ENCODE data around the gene PCNT.

Gene PCNT

GRCh38 chr21:46323710-46324389 is at the start of gene PCNT, which contains the start of gene C21orf58:
PCNT (plus strand) TSS chr21:46324156; CDS start chr21:46324229, 73 bp downstream.
C21orf58 (minus strand) TSS chr21:46323870; CDS start chr21:46322738, 1,132 bp downstream.
- peak; percentile 98 for DNase-seq

GRCh38 chr21:46274797-46275390 is 49.1 kb upstream of the PCNT start:
- DNase-seq, result no peak

- no peak for DNase-seq
These were observed 39.8 kb upstream of the PCNT start for GRCh38 chr21:46284077-46284644.

GRCh38 chr21:46284733-46285132 is 39.2 kb upstream of the PCNT start:
- no peak for DNase-seq

- no peak for DNase-seq
These were observed 38.7 kb upstream of the PCNT start, which contains the start of gene MCM3AP for GRCh38 chr21:46285206-46285661. MCM3AP (minus strand) TSS chr21:46285611; CDS start chr21:46285286, 325 bp downstream.

- peak; percentile 86 for DNase-seq
These were observed 38.0 kb upstream of the PCNT start, which contains the start of gene YBEY for GRCh38 chr21:46285761-46286647. YBEY (plus strand) TSS chr21:46286342; CDS start chr21:46286914, 572 bp downstream.

GRCh38 chr21:46286648-46287002 is 37.3 kb upstream of the PCNT start:
- no peak for DNase-seq

- DNase-seq, result no peak
These were observed 36.4 kb upstream of the PCNT start for GRCh38 chr21:46287541-46287940.

- DNase-seq, result no peak
These were observed 34.2 kb upstream of the PCNT start for GRCh38 chr21:46289655-46290179.

GRCh38 chr21:46291561-46291960 is 32.4 kb upstream of the PCNT start:
- DNase-seq, result no peak

- DNase-seq, result no peak
These were observed 29.2 kb upstream of the PCNT start for GRCh38 chr21:46294647-46295176.

- DNase-seq, result no peak
These were observed 28.7 kb upstream of the PCNT start for GRCh38 chr21:46295177-46295770.

GRCh38 chr21:46295996-46296752 is 27.8 kb upstream of the PCNT start:
- DNase-seq, result peak; percentile 52

GRCh38 chr21:46297338-46298271 is 26.4 kb upstream of the PCNT start:
- DNase-seq, result no peak

GRCh38 chr21:46299167-46299566 is 24.8 kb upstream of the PCNT start:
- no peak for DNase-seq

GRCh38 chr21:46301759-46302158 is 22.2 kb upstream of the PCNT start:
- DNase-seq, result no peak

- DNase-seq, result no peak
These were observed 19.5 kb upstream of the PCNT start for GRCh38 chr21:46304437-46304836.

GRCh38 chr21:46304955-46305354 is 19.0 kb upstream of the PCNT start:
- DNase-seq, result peak; percentile 16

- no peak for DNase-seq
These were observed 16.3 kb upstream of the PCNT start for GRCh38 chr21:46307625-46308024.

- no peak for DNase-seq
These were observed 15.5 kb upstream of the PCNT start for GRCh38 chr21:46308431-46308830.
